H1 (cell line): ENCODE results near the gene RXFP4. TPM values are rescaled to one million over a fixed set of nuclear protein-coding genes. Genes with fewer than 3 reads are reported as not detected.

Experiments used
- MAFK ChIP-seq: IDR thresholded peaks from 2 replicates; pipeline ENCODE4 v1.6.1; 2012; ENCODE audit warnings: low read depth, mild to moderate bottlenecking, improper control_type of control experiment, low read length
- RXRA ChIP-seq: IDR thresholded peaks from 2 replicates; pipeline ENCODE4 v1.6.1; 2011; ENCODE audit warnings: low read depth, mild to moderate bottlenecking, low read length, moderate library complexity; ENCODE audit not compliant: insufficient read depth
- SIX5 ChIP-seq: IDR thresholded peaks from 2 replicates; pipeline ENCODE4 v1.6.1; 2011; ENCODE audit warnings: mild to moderate bottlenecking, low read depth, low read length
- polyA plus RNA-seq, 7 experiments: library from polyadenylated mRNA; depleted of rRNA in 3 of 7; stranded (reverse) in 5 of 7; unstranded in 2 of 7; fragments of >200 nt in 5 of 7; fragments of 200-250 nt in 2 of 7; gene quantifications; 1 replicate in 5 of 7; 2 replicates in 1 of 7; 4 replicates in 1 of 7; pipeline versions ENCODE4 v1.2.1 to v1.2.3, GENCODE V29; 2011 to 2013; ENCODE audit warnings: missing spikeins in 2 of 7, mixed read lengths in 2 of 7
- total RNA-seq: library from RNA; stranded (reverse); fragmentation: NEBNext Ultra II Directional; extraction: Animal tissue kit (Norgen Biotek cat#: 25700); gene quantifications from 2 replicates; pipeline ENCODE4 v1.2.1, GENCODE V29; 2021
- TF ChIP-seq, protein P1 (sequence below): fragments of 300-600 bp; sonication (generic); IDR thresholded peaks from 2 replicates; pipeline ENCODE4 v1.7.1; 2012; ENCODE audit warnings: low read length, moderate library complexity, mild to moderate bottlenecking, inconsistent platforms; ENCODE audit not compliant: insufficient replicate concordance

The RXFP4 gene
- total and polyA plus RNA-seq, 2 of the 8 experiments (the other 6 are each of a cell fraction or from before 2014, with no cell fraction given): not detected

DNA sequence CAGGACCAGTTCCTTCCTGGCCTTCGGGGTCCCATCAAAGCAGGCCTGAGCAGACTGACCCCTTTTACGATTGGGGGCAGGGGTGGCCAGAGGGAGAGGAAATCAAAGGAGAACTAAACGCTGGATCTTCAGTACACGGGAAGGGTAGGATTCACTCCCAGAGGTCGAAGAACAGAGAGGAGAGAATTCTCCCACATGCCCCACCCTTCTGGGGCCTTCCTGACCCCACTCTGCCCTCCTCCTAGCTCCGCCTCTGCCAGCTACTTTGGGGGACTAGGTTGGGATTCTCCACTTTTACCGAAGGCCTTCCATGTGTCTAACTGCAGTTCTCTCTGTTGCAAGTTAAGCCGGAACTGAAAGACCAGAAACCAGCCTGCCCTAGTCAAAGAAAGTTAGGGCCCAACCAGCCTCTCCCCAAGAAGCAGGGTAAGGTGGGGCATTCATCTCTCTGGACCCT, 37.6 kb downstream of the RXFP4 start (continued):
- TF ChIP-seq, protein P1, sequence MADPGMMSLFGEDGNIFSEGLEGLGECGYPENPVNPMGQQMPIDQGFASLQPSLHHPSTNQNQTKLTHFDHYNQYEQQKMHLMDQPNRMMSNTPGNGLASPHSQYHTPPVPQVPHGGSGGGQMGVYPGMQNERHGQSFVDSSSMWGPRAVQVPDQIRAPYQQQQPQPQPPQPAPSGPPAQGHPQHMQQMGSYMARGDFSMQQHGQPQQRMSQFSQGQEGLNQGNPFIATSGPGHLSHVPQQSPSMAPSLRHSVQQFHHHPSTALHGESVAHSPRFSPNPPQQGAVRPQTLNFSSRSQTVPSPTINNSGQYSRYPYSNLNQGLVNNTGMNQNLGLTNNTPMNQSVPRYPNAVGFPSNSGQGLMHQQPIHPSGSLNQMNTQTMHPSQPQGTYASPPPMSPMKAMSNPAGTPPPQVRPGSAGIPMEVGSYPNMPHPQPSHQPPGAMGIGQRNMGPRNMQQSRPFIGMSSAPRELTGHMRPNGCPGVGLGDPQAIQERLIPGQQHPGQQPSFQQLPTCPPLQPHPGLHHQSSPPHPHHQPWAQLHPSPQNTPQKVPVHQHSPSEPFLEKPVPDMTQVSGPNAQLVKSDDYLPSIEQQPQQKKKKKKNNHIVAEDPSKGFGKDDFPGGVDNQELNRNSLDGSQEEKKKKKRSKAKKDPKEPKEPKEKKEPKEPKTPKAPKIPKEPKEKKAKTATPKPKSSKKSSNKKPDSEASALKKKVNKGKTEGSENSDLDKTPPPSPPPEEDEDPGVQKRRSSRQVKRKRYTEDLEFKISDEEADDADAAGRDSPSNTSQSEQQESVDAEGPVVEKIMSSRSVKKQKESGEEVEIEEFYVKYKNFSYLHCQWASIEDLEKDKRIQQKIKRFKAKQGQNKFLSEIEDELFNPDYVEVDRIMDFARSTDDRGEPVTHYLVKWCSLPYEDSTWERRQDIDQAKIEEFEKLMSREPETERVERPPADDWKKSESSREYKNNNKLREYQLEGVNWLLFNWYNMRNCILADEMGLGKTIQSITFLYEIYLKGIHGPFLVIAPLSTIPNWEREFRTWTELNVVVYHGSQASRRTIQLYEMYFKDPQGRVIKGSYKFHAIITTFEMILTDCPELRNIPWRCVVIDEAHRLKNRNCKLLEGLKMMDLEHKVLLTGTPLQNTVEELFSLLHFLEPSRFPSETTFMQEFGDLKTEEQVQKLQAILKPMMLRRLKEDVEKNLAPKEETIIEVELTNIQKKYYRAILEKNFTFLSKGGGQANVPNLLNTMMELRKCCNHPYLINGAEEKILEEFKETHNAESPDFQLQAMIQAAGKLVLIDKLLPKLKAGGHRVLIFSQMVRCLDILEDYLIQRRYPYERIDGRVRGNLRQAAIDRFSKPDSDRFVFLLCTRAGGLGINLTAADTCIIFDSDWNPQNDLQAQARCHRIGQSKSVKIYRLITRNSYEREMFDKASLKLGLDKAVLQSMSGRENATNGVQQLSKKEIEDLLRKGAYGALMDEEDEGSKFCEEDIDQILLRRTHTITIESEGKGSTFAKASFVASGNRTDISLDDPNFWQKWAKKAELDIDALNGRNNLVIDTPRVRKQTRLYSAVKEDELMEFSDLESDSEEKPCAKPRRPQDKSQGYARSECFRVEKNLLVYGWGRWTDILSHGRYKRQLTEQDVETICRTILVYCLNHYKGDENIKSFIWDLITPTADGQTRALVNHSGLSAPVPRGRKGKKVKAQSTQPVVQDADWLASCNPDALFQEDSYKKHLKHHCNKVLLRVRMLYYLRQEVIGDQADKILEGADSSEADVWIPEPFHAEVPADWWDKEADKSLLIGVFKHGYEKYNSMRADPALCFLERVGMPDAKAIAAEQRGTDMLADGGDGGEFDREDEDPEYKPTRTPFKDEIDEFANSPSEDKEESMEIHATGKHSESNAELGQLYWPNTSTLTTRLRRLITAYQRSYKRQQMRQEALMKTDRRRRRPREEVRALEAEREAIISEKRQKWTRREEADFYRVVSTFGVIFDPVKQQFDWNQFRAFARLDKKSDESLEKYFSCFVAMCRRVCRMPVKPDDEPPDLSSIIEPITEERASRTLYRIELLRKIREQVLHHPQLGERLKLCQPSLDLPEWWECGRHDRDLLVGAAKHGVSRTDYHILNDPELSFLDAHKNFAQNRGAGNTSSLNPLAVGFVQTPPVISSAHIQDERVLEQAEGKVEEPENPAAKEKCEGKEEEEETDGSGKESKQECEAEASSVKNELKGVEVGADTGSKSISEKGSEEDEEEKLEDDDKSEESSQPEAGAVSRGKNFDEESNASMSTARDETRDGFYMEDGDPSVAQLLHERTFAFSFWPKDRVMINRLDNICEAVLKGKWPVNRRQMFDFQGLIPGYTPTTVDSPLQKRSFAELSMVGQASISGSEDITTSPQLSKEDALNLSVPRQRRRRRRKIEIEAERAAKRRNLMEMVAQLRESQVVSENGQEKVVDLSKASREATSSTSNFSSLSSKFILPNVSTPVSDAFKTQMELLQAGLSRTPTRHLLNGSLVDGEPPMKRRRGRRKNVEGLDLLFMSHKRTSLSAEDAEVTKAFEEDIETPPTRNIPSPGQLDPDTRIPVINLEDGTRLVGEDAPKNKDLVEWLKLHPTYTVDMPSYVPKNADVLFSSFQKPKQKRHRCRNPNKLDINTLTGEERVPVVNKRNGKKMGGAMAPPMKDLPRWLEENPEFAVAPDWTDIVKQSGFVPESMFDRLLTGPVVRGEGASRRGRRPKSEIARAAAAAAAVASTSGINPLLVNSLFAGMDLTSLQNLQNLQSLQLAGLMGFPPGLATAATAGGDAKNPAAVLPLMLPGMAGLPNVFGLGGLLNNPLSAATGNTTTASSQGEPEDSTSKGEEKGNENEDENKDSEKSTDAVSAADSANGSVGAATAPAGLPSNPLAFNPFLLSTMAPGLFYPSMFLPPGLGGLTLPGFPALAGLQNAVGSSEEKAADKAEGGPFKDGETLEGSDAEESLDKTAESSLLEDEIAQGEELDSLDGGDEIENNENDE: no peak
- TF ChIP-seq SIX5 (no peak), MAFK (no peak), RXRA (no peak)
